ENCODE results near the gene ZIC2. TPM values are rescaled to one million over a fixed set of nuclear protein-coding genes. Genes with fewer than 3 reads are reported as not detected.

ZIC2 gene
- total RNA-seq, 2 donors from 2014 or later: 0.05 to 0.51 TPM

DNA sequence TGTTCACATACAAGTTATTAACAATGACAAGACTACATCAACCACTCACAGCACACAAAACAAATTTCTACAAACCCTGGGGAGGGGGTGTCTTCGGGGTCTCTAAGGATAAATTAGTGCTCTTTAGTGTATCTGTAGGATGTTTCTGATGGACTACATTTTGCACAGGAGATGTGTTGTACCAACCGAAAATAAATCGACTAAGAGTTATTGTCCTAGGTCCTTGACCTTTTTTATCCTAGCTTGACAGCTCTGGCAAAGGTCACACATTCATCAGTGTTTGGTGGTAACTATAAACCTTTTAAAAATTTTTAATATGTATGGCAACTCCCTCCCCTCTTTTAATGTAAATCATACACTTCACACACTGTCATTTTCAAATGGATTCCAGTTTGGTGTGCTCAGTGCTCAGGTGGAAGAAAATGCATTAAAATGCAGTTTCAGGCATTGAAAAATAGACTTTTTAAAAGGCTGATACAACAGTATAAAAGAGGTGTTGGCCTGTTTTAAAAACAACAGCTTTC is 17.7 kb upstream of the ZIC2 start:
- H3K27me3 ChIP-seq (replicated peaks; ENCODE audit: insufficient read depth): peaks cover 58% of the 10 kb centered on the region
- intact Hi-C loops (cut with DNase I): no loop called here
- WGBS: 56% methylated on average over 3 of the region's 3 CpGs

DNA sequence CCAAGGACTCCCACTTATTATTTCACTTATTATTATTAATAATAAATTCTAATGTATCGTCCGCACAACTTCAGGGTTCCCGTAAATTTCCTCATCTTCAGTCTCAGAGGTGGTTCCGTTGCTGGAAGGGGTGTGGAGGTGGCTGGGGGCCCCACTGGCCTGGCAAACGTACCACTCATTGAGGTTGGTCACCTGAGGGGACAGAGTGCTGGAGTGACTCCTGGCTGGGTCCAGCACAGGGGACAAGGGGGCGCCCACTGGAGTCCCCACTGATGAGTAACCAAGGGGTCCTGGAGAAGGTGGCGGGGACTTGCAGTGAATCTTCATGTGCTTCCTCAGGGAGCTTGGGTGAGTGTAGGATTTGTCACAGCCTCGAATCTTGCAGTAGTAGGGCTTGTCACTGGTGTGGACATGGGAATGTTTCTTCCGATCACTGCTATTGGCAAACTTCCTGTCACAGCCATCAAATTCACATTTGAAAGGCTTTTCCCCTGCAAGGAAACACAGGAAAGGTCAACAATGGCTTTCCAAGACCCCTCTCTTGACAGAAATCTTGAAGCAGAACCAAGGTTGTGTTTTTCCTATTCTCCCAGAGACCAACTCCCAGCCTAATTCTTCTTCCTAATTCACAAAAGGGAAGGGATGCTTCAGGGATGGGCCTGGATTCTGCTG is 16.1 kb upstream of the ZIC2 start:
- Histone ChIP-seq H3K4me3 (no peak overlapping the region), H3K27me3 (replicated peaks; ENCODE audit: insufficient read depth) (peaks cover 53% of the 10 kb centered on the region), H3K4me1 (replicated peaks) (peaks cover 11% of the 10 kb centered on the region), H3K9me3 (no peaks in the 10 kb centered on the region), H3K36me3 (no peaks in the 10 kb centered on the region), H3K27ac (no peak overlapping the region)
- no peak for DNase-seq (ENCODE audit: low spot score)
- WGBS: 77% methylated on average over 8 of the region's 9 CpGs
- TF ChIP-seq, protein P1, sequence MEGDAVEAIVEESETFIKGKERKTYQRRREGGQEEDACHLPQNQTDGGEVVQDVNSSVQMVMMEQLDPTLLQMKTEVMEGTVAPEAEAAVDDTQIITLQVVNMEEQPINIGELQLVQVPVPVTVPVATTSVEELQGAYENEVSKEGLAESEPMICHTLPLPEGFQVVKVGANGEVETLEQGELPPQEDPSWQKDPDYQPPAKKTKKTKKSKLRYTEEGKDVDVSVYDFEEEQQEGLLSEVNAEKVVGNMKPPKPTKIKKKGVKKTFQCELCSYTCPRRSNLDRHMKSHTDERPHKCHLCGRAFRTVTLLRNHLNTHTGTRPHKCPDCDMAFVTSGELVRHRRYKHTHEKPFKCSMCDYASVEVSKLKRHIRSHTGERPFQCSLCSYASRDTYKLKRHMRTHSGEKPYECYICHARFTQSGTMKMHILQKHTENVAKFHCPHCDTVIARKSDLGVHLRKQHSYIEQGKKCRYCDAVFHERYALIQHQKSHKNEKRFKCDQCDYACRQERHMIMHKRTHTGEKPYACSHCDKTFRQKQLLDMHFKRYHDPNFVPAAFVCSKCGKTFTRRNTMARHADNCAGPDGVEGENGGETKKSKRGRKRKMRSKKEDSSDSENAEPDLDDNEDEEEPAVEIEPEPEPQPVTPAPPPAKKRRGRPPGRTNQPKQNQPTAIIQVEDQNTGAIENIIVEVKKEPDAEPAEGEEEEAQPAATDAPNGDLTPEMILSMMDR (IDR thresholded peaks at IDR 0.05): no peak
- no peak for TF ChIP-seq POLR2AphosphoS5 (IDR thresholded peaks at IDR 0.05)
- TF ChIP-seq POLR2A (IDR thresholded peaks at IDR 0.05): no peak
- intact Hi-C loops (cut with DNase I): no loop called here

More for the DNA sequence above, 17.7 kb upstream of the ZIC2 start:
- no peaks in the 10 kb centered on the region for H3K36me3 ChIP-seq
- TF ChIP-seq POLR2A (IDR thresholded peaks at IDR 0.05) (no peak), POLR2AphosphoS5 (IDR thresholded peaks at IDR 0.05) (no peak)
- TF ChIP-seq, protein P1 (IDR thresholded peaks at IDR 0.05): no peak
- H3K4me3 ChIP-seq: no peak overlapping the region
- no peak for DNase-seq (ENCODE audit: low spot score)
- H3K4me1 ChIP-seq (replicated peaks): peaks cover 11% of the 10 kb centered on the region
- no peak overlapping the region for H3K27ac ChIP-seq
- no peaks in the 10 kb centered on the region for H3K9me3 ChIP-seq

DNA sequence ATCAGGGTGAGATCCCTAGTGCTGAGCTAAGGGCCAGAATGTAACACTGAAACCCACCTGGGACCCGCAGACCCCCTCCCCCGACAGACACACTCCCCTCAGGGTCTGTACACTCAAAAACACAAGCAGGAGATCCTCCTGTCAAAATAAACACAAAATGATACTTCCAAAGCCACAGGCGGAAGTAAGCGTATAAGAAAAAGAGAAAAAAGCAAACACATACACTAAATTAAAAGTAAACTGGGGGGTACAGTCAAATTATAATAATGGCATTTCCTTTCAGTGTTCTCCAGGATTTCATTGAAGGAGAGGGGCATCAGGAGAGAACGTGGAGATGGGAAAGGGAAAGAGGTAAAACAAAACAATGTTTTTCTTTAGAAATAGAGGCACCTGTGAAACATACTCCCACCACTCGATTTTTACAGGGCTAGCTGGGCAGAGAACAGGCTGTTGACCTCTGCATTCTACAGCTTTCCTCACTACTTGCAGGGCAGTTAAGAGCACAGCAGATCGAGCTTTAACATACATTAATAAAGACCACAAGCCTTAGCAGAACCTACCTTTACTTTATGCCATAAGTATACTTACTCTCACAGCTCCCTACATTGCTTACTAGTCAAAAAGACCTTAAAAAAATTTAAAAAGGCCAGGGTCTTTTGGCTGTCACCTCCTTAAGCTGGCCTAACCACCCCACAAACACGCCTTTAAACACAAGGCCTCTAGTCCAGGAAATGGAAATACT is 15.3 kb upstream of the ZIC2 start:
- 71% methylated on average over 8 of the region's 8 CpGs for WGBS
- no peaks in the 10 kb centered on the region for H3K36me3 ChIP-seq
- no peak overlapping the region for H3K27ac ChIP-seq
- no peak for DNase-seq (ENCODE audit: low spot score)
- peaks cover 52% of the 10 kb centered on the region for H3K27me3 ChIP-seq (replicated peaks; ENCODE audit: insufficient read depth)
- peaks cover 16% of the 10 kb centered on the region for H3K4me1 ChIP-seq (replicated peaks)
- TF ChIP-seq POLR2AphosphoS5 (IDR thresholded peaks at IDR 0.05) (no peak), POLR2A (IDR thresholded peaks at IDR 0.05) (no peak)
- TF ChIP-seq, protein P1 (IDR thresholded peaks at IDR 0.05): no peak
- intact Hi-C loops (cut with DNase I): no loop called here
- H3K9me3 ChIP-seq: no peaks in the 10 kb centered on the region
- no peak overlapping the region for H3K4me3 ChIP-seq

DNA sequence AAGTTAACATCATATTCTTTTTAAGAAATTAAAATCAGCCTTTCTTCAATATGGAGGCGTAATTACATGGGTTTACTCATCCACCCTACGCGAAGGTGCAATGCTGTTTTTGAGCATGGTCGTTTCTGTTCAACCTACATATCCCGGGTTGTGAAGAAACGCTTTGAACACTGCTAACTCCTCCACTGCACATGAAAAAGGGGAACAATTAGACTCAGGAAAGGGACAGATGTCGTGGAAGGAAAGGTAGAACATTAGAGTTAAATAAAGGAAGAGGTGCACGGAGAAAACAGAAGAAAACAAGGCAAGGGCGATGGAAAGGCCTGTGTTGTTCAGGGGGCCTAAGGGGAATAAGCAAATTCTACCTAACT is 14.1 kb upstream of the ZIC2 start:
- Histone ChIP-seq H3K9me3 (no peaks in the 10 kb centered on the region), H3K4me3 (no peak overlapping the region), H3K36me3 (no peaks in the 10 kb centered on the region), H3K27me3 (replicated peaks; ENCODE audit: insufficient read depth) (peaks cover 54% of the 10 kb centered on the region), H3K27ac (no peak overlapping the region), H3K4me1 (replicated peaks) (peaks cover 16% of the 10 kb centered on the region)
- TF ChIP-seq POLR2AphosphoS5 (IDR thresholded peaks at IDR 0.05) (no peak), POLR2A (IDR thresholded peaks at IDR 0.05) (no peak)
- TF ChIP-seq, protein P1 (IDR thresholded peaks at IDR 0.05): no peak
- WGBS: 59% methylated on average over 9 of the region's 9 CpGs
- no peak for DNase-seq (ENCODE audit: low spot score)
- intact Hi-C loops (cut with DNase I): no loop called here

All from prostate gland (tissue), 2 donors.